Endodermal cell (in vitro differentiated cells): ENCODE measurements around the gene GJD2. TPM values are rescaled to one million over a fixed set of nuclear protein-coding genes. Genes with fewer than 3 reads are reported as not detected.

Experiments
- DNase-seq: peaks from one replicate; pipeline ENCODE4 v3.0.0-alpha.2; 2017
- H3K27ac ChIP-seq: 2 replicates; pipeline ENCODE4 v1.5.1; 2013; ENCODE audit warnings: mild to moderate bottlenecking, low read depth, low read length, moderate library complexity
- H3K27me3 ChIP-seq: 2 replicates; pipeline ENCODE4 v1.6.1; 2013; ENCODE audit warnings: mild to moderate bottlenecking, low read length, moderate library complexity; ENCODE audit not compliant: insufficient read depth, control insufficient read depth, poor library complexity, severe bottlenecking
- H3K36me3 ChIP-seq: 2 replicates; pipeline ENCODE4 v1.7.0; 2013; ENCODE audit warnings: mild to moderate bottlenecking, low read length, moderate library complexity; ENCODE audit not compliant: control insufficient read depth, insufficient read depth
- H3K4me1 ChIP-seq: one replicate; pipeline ENCODE4 v1.7.0; 2013; ENCODE audit warnings: low read length; ENCODE audit not compliant: control insufficient read depth, insufficient read depth
- H3K4me3 ChIP-seq: 2 replicates; pipeline ENCODE4 v1.5.1; 2013; ENCODE audit warnings: mild to moderate bottlenecking, low read length, moderate library complexity
- H3K9ac ChIP-seq: 2 replicates; pipeline ENCODE4 v1.6.1; 2013; ENCODE audit warnings: mild to moderate bottlenecking, low read length, moderate library complexity; ENCODE audit not compliant: poor library complexity, severe bottlenecking; ENCODE audit errors: extremely low read depth
- H3K9me3 ChIP-seq: 2 replicates; pipeline ENCODE4 v1.6.1; 2013; ENCODE audit warnings: mild to moderate bottlenecking, low read length, moderate library complexity; ENCODE audit not compliant: control insufficient read depth
- H3K27ac Mint-ChIP-seq: 2 replicates; pipeline ENCODE4 v1.8.0; 2020; ENCODE audit warnings: mixed read lengths
- H3K27me3 Mint-ChIP-seq: 2 replicates; pipeline ENCODE4 v1.8.0; 2021; ENCODE audit warnings: mild to moderate bottlenecking, mixed read lengths; ENCODE audit not compliant: insufficient read depth
- H3K36me3 Mint-ChIP-seq: 2 replicates; pipeline ENCODE4 v1.8.0; 2020; ENCODE audit warnings: low read depth, mixed read lengths
- H3K4me1 Mint-ChIP-seq: 2 replicates; pipeline ENCODE4 v1.8.0; 2020; ENCODE audit warnings: mixed read lengths
- H3K4me3 Mint-ChIP-seq: 2 replicates; pipeline ENCODE4 v1.8.0; 2020; ENCODE audit warnings: mild to moderate bottlenecking, moderate library complexity, mixed read lengths
- H3K9me3 Mint-ChIP-seq: 2 replicates; pipeline ENCODE4 v1.8.0; 2020; ENCODE audit warnings: mild to moderate bottlenecking, mixed read lengths
- CTCF ChIP-seq: fragments of 200-600 bp; sonication (generic); conservative IDR thresholded peaks from 2 replicates; pipeline ENCODE4 v1.5.0; 2021; ENCODE audit warnings: antibody characterized with exemption, mild to moderate bottlenecking
- WGBS, 2 experiments: methylation state at CpG; one replicate each; pipeline versions ENCODE4 v1.1.5 to v1.1.7; 2013; ENCODE audit warnings: missing lambda C conversion rate in 2 of 2, mixed read lengths in 1 of 2; ENCODE audit not compliant: insufficient coverage in 1 of 2, insufficient read length in 1 of 2; 5-methylcytosine and 5-hydroxymethylcytosine counted together
- total RNA-seq, 2 donors: library from RNA; stranded (reverse); fragmentation: NEBNext Ultra II Directional in 1 of 2; extraction: Animal tissue kit (Norgen Biotek cat#: 25700) in 1 of 2; gene quantifications; 2 replicates in 1 of 2; 3 replicates in 1 of 2; pipeline ENCODE4 v1.2.1, GENCODE V29; 2021

GJD2 gene
- total RNA-seq, 2 donors from 2014 or later = not detected

- DNase-seq = no peak
- H3K27me3 ChIP-seq = no peaks in the 10 kb centered on the region
- no peaks in the 10 kb centered on the region for H3K9me3 Mint-ChIP-seq
- H3K9ac ChIP-seq = no peak overlapping the region
- no peaks in the 10 kb centered on the region for H3K4me1 Mint-ChIP-seq
- no peaks in the 10 kb centered on the region for H3K9me3 ChIP-seq
- H3K27me3 Mint-ChIP-seq = peaks cover 4% of the 10 kb centered on the region
- no peak for TF ChIP-seq CTCF
- no peaks in the 10 kb centered on the region for H3K36me3 ChIP-seq
- no peak overlapping the region for H3K4me3 Mint-ChIP-seq
- H3K27ac ChIP-seq = no peak overlapping the region
- no peak overlapping the region for H3K27ac Mint-ChIP-seq
- 83 to 92% methylated on average over 1 to 2 of the region's 3 CpGs for WGBS, 2 experiments
- no peaks in the 10 kb centered on the region for H3K36me3 Mint-ChIP-seq
- H3K4me3 ChIP-seq = no peak overlapping the region
- H3K4me1 ChIP-seq = no peaks in the 10 kb centered on the region
These were observed 24.1 kb downstream of the GJD2 start for GRCh38 chr15:34730701-34731100.

GRCh38 chr15:34729886-34730285, 24.9 kb downstream of the GJD2 start:
- no peaks in the 10 kb centered on the region for H3K36me3 Mint-ChIP-seq
- Histone ChIP-seq H3K27ac (no peak overlapping the region), H3K9ac (no peak overlapping the region), H3K27me3 (no peaks in the 10 kb centered on the region), H3K9me3 (no peaks in the 10 kb centered on the region), H3K36me3 (no peaks in the 10 kb centered on the region), H3K4me1 (no peaks in the 10 kb centered on the region), H3K4me3 (no peak overlapping the region)
- no peaks in the 10 kb centered on the region for H3K4me1 Mint-ChIP-seq
- WGBS, 2 experiments = 71 to 89% methylated on average over 1 of the region's 1 CpG
- H3K9me3 Mint-ChIP-seq = no peaks in the 10 kb centered on the region
- no peak for TF ChIP-seq CTCF
- H3K4me3 Mint-ChIP-seq = no peak overlapping the region
- no peak overlapping the region for H3K27ac Mint-ChIP-seq
- DNase-seq = no peak
- peaks cover 4% of the 10 kb centered on the region for H3K27me3 Mint-ChIP-seq

- Mint-ChIP-seq H3K9me3 (no peaks in the 10 kb centered on the region), H3K36me3 (no peaks in the 10 kb centered on the region), H3K4me3 (no peak overlapping the region), H3K4me1 (no peaks in the 10 kb centered on the region), H3K27ac (no peak overlapping the region), H3K27me3 (peaks cover 4% of the 10 kb centered on the region)
- no peak overlapping the region for H3K9ac ChIP-seq
- H3K9me3 ChIP-seq = no peaks in the 10 kb centered on the region
- 58 to 100% methylated on average over 1 to 2 of the region's 2 CpGs for WGBS, 2 experiments
- no peaks in the 10 kb centered on the region for H3K27me3 ChIP-seq
- H3K4me1 ChIP-seq = no peaks in the 10 kb centered on the region
- H3K36me3 ChIP-seq = no peaks in the 10 kb centered on the region
- no peak for TF ChIP-seq CTCF
- no peak overlapping the region for H3K27ac ChIP-seq
- no peak overlapping the region for H3K4me3 ChIP-seq
- DNase-seq = no peak
These were observed 25.7 kb downstream of the GJD2 start for GRCh38 chr15:34729056-34729455.
